ENCODE data around the gene TBXAS1.

The TBXAS1 gene

DNA sequence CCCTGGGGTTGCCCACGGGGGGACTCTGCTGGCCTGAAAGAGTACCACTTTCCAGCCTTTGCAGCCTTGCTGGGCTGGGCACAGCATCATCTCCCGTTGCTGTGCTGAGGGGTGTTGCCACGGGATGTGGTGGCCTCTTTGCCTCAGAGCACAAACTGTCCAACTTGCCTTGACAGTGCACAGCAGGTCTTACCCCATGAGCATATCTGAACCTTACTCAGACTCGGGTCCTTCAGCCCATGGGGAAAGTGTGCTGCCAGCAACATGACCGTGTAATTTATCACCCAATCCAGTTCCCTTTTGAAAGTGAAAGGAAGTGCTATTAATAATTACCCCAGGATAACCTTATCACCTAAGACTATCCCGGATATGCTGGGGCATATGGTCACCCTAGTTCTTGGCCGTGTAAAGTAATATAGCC, 46.8 kb downstream of the TBXAS1 start:
- TF ChIP-seq, protein P1, sequence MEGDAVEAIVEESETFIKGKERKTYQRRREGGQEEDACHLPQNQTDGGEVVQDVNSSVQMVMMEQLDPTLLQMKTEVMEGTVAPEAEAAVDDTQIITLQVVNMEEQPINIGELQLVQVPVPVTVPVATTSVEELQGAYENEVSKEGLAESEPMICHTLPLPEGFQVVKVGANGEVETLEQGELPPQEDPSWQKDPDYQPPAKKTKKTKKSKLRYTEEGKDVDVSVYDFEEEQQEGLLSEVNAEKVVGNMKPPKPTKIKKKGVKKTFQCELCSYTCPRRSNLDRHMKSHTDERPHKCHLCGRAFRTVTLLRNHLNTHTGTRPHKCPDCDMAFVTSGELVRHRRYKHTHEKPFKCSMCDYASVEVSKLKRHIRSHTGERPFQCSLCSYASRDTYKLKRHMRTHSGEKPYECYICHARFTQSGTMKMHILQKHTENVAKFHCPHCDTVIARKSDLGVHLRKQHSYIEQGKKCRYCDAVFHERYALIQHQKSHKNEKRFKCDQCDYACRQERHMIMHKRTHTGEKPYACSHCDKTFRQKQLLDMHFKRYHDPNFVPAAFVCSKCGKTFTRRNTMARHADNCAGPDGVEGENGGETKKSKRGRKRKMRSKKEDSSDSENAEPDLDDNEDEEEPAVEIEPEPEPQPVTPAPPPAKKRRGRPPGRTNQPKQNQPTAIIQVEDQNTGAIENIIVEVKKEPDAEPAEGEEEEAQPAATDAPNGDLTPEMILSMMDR (IDR thresholded peaks at IDR 0.05; ENCODE audit: extremely low read depth, missing control alignments): no peak
- DNase-seq (ENCODE audit: low spot score): no peak

DNA sequence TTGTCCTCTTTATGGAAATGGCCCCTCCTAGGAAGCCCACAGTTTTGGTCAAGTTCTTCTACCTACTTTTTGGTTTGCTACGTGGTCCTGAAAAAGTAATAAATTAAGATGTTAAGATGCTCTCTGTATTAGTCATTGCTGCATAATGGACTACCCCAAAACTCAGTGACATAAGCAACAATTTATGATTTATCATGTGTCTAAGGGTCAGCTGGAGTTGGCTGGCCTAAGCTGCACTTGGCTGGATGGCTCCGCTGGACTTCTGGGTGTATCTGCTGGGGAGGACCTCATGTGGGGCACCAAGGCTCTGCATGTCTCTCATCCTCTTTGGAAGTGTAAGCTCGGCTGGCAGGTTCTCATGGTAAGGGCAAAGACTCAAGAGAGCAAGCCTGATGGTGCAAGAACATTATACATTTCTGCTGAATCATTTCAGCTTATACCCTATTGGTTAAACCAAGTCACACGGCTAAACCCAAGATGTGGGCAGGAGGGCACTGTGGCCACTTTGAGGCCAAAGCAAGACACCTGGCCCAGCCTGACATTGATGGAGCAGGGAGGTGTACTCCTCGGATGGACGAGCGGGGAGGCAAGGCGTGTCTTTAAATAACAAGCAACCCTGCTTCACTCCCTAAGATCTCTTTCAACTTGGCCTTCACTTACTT, 47.7 kb downstream of the TBXAS1 start:
- DNase-seq (ENCODE audit: low spot score): no peak

DNA sequence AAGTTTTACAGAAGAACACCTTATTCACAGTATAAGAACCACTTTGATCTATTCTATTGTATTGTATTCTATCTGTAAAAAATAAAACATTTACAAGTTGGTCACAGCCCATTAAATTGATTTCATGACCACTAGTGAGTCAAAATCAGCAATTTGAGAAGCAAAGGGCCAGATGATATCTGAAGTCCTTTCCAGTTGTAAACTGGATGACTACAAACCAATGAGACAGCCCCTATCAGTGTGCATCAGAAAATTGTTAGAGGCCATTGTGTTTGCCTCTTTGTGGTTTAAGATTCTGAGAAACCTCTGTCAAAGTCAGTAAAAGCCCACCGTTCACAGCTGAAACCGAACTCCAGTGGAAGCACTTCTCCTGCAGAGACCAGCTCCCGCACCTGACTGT, 54.8 kb downstream of the TBXAS1 start:
- no peak for DNase-seq (ENCODE audit: low spot score)
- TF ChIP-seq, protein P1 (IDR thresholded peaks at IDR 0.05; ENCODE audit: extremely low read depth, missing control alignments): no peak

More for the DNA sequence above, 47.7 kb downstream of the TBXAS1 start:
- TF ChIP-seq, protein P1 (IDR thresholded peaks at IDR 0.05; ENCODE audit: extremely low read depth, missing control alignments): no peak

DNA sequence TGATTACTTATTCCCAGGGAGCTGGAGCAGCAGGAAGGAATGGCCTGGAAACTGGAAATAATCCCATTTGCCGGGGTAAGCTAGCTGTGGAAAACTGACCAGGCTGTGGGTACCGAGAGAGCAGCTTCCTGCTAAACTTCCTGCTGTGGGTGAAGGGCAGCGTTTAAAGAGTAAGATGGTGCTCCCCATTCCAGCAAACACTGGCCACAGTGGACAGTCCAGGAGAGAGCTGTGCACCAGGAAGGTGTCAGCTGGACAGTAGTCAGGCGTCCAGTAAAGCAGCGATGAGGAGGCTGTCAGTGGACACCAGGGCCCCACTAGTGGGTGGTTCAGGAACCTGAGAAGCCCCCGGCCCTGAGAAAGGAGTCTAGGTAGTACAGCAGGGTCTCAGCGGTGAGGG, 55.4 kb downstream of the TBXAS1 start:
- DNase-seq (ENCODE audit: low spot score): no peak
- TF ChIP-seq, protein P1 (IDR thresholded peaks at IDR 0.05; ENCODE audit: extremely low read depth, missing control alignments): no peak

DNA sequence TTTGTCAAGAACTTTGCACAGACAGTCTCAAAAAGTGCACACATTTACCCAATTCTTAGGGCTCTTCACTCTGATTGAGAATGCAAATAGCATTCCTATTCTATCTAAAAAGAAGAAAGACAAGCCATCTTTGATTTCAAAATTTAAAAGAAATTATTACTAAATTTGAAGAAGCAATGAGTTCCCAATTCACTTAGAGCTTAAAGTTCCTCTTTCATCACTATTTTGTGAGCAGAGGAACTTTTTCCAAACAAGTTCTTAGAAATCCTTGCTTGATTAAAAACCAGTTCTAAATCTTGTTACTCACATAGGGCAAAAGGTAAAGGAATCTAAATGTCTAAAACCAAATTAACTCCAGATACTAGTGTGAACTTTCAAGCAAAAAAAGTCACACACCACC, 56.4 kb downstream of the TBXAS1 start:
- TF ChIP-seq, protein P1 (IDR thresholded peaks at IDR 0.05; ENCODE audit: extremely low read depth, missing control alignments): no peak
- no peak for DNase-seq (ENCODE audit: low spot score)

DNA sequence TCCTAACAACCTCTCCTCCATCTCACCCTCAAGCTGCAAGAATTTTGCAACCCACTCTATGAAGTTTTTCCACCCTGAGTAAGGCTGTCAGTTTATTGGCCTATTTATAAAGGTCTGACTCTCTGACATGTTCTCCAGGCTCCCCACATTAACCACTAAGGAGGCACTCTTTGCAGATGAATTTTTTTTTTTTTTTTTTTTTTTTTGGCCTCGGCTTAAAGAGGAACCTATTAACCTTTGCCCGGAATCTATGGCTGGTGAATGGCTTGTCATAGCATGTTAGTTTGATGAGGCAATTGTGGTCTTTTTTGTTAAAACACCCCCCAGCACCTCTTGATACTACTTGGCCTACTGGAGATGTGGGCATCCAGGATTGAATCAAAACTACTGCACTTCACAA, 57.1 kb downstream of the TBXAS1 start:
- DNase-seq (ENCODE audit: low spot score): no peak

DNA sequence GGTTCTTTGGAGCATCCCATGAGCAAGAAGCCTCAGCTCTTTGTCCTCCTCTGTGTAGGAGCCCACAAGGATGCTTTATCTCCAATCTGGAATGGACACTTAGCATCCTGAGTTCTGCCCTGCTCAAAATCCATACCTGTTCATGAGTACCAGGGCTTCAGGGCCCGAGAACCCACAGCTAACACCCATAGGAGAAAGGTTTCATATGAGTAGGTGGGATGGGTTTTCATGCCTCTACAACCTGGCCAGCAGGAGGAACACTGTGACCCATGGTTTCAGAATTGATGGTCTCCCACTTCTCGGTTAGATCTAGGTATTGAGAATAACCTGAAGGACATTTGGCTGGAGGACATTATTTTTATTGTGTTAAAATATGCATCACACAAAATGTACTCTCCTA, 57.8 kb downstream of the TBXAS1 start:
- no peak for DNase-seq (ENCODE audit: low spot score)
- TF ChIP-seq, protein P1 (IDR thresholded peaks at IDR 0.05; ENCODE audit: extremely low read depth, missing control alignments): no peak

More for the DNA sequence above, 57.1 kb downstream of the TBXAS1 start:
- TF ChIP-seq, protein P1 (IDR thresholded peaks at IDR 0.05; ENCODE audit: extremely low read depth, missing control alignments): no peak
